ENCODE measurements around the gene HYI.

Gene HYI

DNA sequence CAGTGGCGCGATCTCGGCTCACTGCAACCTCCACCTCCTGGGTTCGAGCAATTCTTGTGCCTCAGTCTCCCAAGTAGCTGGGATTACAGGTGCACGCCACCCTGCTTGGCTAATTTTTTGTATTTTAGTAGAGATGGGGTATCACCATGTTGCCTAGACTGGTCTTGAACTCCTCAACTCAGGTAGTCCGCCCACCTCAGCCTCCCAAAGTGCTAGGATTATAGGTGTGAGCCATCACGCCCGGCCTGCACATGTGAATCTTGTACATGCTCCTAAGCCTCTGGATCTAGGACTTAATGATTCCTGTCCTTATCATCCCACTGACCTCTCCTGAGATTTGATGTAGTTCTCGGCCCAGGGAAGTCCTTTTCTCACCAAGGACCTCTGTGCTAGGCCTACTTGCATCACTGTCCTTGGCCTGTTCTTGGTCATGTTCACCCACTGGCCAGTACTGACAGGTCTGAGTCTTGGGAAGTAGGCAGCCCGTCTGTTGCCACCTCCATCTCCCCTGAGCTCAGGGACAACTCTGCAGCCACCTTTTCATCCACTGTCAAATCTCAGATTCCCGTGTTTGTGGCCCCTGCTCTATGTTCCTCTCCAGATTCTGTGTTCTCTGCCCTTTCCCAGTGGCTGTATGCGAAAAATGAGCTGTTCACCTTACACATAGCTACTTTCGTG, 9.4 kb downstream of the HYI start:
- DNase-seq (ENCODE audit: low spot score): no peak

DNA sequence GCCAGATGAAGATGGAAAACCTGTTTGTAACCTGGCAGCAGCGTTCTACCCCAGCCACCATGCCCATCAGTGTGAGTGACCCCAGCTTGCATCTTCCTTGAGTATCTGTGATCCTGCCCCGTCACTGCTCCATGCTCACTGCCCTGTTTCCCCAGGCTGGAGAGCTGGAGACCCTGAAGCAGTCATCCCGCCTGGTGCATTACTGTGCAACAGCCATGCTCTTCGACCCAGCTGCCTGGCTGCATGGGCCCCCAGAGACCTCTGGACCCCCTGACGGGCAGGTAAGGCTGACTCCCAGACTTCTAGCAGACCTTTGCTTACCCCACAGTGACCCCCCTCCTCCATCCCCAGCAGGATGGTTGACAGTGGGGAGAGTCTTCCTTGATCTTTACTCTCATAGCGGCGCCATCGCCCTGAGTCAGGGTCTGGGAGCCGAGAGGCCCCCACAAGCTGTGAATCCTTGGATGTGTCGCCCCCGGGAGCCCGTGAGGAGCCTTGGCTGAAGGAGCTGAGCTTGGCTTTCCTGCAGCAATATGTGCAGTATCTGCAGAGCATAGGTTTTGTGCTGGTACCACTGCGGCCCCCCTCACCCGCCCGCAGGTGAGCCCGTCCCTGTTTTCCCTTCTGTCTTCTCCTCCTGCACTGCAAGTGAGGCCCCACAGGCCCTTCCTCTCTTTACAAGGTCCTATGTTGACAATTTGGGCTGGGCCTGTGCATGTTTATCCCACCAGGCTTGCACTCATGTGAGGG, 10.4 kb downstream of the HYI start:
- DNase-seq (ENCODE audit: low spot score): no peak

GRCh38 chr1:43442756-43443155, 11.0 kb downstream of the HYI start:
- DNase-seq (ENCODE audit: low spot score): no peak

GRCh38 chr1:43441894-43442637, 11.7 kb downstream of the HYI start:
- DNase-seq (ENCODE audit: low spot score): no peak

DNA sequence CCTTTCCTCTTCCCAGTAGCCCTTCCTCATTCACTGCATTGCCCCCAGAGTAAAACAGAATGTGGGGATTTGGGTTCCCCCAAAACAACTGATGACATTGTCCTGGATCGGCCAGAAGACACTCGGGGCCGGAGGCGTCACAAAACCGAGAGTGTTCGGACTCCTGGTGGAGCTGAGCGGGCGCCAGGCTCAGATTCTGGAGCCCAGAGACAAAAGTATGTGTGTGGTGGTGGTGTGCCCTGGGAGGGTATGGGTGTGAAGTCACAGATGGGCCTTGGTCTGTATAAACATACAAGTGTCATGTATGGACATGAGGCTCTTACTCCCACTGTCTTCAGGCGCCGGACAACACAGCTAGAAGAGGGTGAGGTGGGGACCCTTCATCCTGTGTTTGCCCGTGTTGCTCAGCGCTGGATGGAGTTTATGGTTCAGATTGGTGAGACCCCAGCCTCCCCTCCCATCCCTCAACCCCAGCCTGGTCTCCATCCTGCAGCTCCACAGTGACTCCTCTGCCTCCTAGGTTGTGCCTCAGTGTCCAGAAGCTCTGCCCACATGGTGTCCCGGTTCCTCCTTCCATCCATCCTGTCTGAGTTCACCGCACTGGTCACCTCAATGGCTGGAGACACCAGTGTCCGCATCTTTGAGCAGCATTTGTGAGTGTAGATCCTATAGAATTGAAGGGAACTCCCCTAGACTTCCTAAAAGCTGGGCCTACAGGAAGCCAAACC, 12.4 kb downstream of the HYI start:
- no peak for DNase-seq (ENCODE audit: low spot score)

- DNase-seq (ENCODE audit: low spot score): no peak
Measured at GRCh38 chr1:43440358-43440757, 13.4 kb downstream of the HYI start.

DNA sequence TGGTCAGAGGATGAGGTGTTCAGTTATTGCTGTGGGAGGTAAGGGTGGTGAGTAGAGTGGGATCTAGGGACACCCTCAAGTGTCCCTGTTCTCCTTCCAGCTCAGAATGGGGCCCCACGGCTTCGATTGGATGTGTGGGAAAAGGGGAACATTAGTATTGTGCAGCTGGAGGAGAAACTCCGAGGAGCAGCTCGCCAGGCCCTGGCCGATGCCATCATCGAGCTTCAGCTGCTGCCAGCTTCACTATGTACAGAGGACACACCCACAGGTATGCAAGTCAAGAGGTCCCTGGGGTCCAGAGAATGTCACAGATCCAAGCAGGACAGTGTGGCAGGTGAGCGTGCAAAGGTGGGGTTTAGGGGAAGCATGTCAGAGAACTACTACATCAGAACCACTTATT, 13.9 kb downstream of the HYI start:
- DNase-seq (ENCODE audit: low spot score): no peak

GRCh38 chr1:43438953-43439581, 14.7 kb downstream of the HYI start:
- no peak for DNase-seq (ENCODE audit: low spot score)

GRCh38 chr1:43438576-43438952, 15.2 kb downstream of the HYI start:
- no peak for DNase-seq (ENCODE audit: low spot score)

- DNase-seq (ENCODE audit: low spot score): no peak
Measured at GRCh38 chr1:43438006-43438405, 15.7 kb downstream of the HYI start.

DNA sequence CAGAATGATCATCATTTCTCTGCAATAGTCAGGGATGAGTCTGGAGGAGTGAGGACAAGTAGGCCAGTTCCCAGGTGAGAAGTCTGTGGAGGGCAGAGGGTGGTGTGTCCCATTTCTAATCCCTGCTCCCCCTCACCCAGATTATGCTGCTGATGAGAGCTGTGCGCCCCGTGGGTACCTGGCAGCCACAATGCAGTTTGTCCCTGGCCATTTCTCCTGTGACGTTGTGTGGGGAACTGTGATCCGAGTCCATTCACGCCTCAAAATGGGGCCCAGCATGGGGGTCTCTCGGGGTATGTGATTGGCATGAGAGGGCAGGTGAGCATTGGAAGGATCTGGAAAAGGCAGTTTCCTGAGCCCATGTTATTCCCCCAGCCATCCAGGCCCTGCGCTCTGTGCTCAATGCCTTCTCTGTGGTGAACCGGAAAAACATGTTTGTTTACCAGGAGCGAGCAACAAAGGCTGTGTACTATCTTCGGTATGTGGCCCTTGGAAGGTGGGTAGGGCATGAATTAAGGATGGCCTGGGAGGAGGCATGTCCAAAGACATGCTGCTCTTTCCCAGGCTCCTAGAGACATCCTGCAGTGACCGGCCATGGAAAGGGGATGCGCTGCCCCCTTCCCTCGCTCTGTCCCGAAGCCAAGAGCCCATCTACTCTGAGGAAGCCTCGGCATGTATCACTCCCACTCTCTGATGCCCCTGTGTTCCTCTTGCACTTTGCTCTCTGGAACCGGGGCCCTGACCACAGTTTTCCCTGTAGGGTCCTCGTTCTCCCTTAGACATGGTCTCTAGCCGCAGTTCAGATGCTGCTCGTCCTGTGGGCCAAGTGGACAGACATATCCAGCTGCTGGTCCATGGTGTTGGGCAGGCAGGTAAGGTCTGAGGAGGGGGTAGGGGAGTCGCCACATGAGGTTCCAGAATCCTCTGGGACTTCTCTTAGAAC, 16.4 kb downstream of the HYI start:
- DNase-seq (ENCODE audit: low spot score): no peak

- no peak for DNase-seq (ENCODE audit: low spot score)
Measured at GRCh38 chr1:43436371-43436770, 17.4 kb downstream of the HYI start.

- DNase-seq (ENCODE audit: low spot score): no peak
Measured at GRCh38 chr1:43435146-43436145, 18.3 kb downstream of the HYI start.

GRCh38 chr1:43434256-43434655, 19.5 kb downstream of the HYI start:
- DNase-seq (ENCODE audit: low spot score): no peak

- DNase-seq (ENCODE audit: low spot score): no peak
Measured at GRCh38 chr1:43432907-43433306, 20.8 kb downstream of the HYI start.

DNA sequence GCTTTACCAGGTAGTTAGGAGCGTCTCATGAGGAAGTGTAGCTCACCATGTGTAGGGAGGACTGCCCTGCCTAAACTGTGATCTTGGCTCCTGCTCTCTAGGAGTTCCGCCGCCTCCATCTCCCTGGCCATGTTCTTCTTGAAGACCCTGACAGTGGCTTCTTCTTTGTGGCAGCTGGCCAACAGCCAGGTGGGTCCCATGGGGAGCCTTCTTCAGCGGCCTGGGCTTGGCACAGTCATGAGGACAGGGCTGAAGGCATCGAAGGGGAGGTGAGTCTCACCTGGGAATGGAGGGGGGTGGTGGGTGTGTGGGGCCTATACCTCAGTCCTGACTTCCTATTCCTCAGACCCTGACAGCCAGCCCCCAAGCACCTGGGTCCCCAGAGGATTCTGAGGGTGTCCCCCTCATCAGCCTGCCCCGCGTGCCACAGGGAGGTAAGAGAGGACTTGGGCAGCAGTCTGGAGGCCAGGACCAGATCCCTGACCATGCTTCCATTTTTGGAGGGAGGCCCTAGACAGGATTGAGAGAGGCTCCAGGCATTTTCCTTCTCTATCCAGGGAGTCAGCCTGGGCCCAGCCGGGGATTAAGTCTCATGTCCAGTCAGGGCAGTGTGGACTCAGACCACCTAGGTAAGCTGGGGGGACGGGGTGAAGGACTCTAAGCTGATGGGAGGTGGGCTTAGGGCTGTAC, 21.4 kb downstream of the HYI start:
- no peak for DNase-seq (ENCODE audit: low spot score)

DNA sequence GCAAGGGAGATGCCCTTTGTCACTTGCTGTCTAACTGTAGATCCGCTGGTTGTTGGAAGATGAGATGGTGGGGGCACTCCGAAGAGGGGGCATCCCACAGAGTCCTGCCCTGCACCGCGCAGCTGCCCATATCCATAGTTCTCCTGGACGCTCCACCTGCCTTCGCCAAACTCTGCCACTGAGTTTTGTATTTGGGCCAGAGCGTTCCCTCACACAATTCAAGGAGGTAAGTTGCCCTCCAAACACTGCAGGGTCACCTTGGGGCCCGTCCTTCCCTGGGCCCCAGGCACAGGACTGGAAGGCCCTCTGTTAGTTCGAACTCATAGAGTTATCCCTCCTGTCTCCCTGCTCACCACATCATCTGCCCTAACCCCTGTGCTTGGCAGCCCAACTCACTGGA, 22.1 kb downstream of the HYI start:
- DNase-seq (ENCODE audit: low spot score): no peak

GRCh38 chr1:43430831-43431230, 22.9 kb downstream of the HYI start:
- no peak for DNase-seq (ENCODE audit: low spot score)

GRCh38 chr1:43427941-43428340, 25.8 kb downstream of the HYI start:
- no peak for DNase-seq (ENCODE audit: low spot score)

Data from CD4-positive, alpha-beta T cell treated with Interleukin-15 for 4 hours (primary cell).